Upper lobe of left lung (tissue), 4 donors: ENCODE results near the gene NAT8L.

Source experiments
- POLR2AphosphoS5 ChIP-seq, 2 donors: sonication (generic); formaldehyde crosslinking; IDR thresholded peaks; one replicate each; pipeline ENCODE4 v1.5.1; 2017; ENCODE audit warnings: antibody characterized with exemption in 2 of 2
- TF ChIP-seq, protein P1 (sequence below), 6 experiments: fragments of 450-650 bp in 4 of 6; fragments of 200-600 bp in 2 of 6; sonication (generic) in 2 of 6; IDR thresholded peaks; one replicate each; pipeline ENCODE4 v1.5.1; 2016 to 2019; ENCODE audit warnings: antibody characterized with exemption in 6 of 6

DNA sequence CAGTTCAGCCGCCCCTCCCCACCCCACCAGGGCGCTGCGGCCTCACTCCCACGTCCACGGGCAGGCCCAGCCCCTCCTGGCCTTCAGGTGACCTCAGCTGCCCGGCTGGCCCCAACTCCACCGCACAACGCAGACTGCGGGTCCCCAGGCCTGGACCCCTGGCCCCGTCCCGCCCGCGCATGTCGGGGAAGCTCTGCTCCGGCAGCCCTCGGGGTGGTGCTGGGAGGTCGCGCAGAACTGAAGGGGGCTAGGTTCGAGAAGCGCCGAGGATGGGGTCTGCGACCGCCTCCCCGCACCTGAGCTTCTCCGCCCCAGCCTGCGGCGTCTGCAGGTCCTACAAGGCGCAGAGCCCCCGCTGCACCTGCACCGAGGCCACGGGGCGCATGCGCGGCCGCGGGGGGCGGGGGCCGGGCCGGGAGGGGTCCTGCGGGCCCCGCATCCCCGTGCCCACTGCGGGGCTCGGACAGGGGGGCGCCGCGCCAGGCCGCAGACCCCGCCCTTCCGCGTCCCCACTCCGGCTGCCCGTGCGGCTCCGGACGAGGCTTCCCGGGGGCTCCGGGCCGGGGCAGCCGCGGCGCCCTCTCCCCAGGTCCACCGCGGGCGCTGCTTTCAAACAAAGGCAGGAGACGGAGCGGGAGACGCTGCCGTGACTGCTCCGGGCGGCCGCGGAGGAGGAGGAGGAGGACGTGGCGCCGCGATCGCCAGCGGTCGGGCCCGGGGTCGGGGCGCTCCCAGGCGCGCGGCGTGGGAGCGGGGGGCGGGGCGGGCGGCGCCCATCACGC is 672 bp upstream of the NAT8L start:
- TF ChIP-seq, protein P1, sequence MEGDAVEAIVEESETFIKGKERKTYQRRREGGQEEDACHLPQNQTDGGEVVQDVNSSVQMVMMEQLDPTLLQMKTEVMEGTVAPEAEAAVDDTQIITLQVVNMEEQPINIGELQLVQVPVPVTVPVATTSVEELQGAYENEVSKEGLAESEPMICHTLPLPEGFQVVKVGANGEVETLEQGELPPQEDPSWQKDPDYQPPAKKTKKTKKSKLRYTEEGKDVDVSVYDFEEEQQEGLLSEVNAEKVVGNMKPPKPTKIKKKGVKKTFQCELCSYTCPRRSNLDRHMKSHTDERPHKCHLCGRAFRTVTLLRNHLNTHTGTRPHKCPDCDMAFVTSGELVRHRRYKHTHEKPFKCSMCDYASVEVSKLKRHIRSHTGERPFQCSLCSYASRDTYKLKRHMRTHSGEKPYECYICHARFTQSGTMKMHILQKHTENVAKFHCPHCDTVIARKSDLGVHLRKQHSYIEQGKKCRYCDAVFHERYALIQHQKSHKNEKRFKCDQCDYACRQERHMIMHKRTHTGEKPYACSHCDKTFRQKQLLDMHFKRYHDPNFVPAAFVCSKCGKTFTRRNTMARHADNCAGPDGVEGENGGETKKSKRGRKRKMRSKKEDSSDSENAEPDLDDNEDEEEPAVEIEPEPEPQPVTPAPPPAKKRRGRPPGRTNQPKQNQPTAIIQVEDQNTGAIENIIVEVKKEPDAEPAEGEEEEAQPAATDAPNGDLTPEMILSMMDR (IDR thresholded peaks at IDR 0.05), result no peak
- no peak for TF ChIP-seq POLR2AphosphoS5 (IDR thresholded peaks at IDR 0.05)
